Neural crest cell (in vitro differentiated cells): ENCODE measurements around the gene DES. TPM values are rescaled to one million over a fixed set of nuclear protein-coding genes. Genes with fewer than 3 reads are reported as not detected.

Source experiments
- DNase-seq: peaks from one replicate; pipeline ENCODE4 v3.0.0; 2021; ENCODE audit warnings: low read depth, mixed read lengths, low spot score
- H3K27ac Mint-ChIP-seq: one replicate; pipeline ENCODE4 v1.8.0; 2021; ENCODE audit warnings: mild to moderate bottlenecking, mixed read lengths; ENCODE audit not compliant: unreplicated experiment
- H3K27me3 Mint-ChIP-seq: 2 replicates; pipeline ENCODE4 v1.8.0; 2021; ENCODE audit warnings: low read depth, mild to moderate bottlenecking, mixed read lengths
- H3K36me3 Mint-ChIP-seq: 2 replicates; pipeline ENCODE4 v1.8.0; 2021; ENCODE audit warnings: low read depth, mild to moderate bottlenecking, mixed read lengths
- H3K4me1 Mint-ChIP-seq: 2 replicates; pipeline ENCODE4 v1.8.0; 2021; ENCODE audit warnings: mixed read lengths
- H3K4me3 Mint-ChIP-seq: one replicate; pipeline ENCODE4 v1.8.0; 2021; ENCODE audit warnings: mild to moderate bottlenecking, mixed read lengths
- H3K9me3 Mint-ChIP-seq: 2 replicates; pipeline ENCODE4 v1.8.0; 2021; ENCODE audit warnings: mixed read lengths
- total RNA-seq: library from RNA; stranded (reverse); gene quantifications from 2 replicates; pipeline ENCODE4 v1.2.1, GENCODE V29; 2021
- TF ChIP-seq, protein P1 (sequence below): fragments of 200-600 bp; sonication (generic); conservative IDR thresholded peaks from 2 replicates; pipeline ENCODE4 v1.5.0; 2021; ENCODE audit warnings: antibody characterized with exemption, mild to moderate bottlenecking

Gene DES
- total RNA-seq, 1 donor from 2014 or later = 0.28 TPM

DNA sequence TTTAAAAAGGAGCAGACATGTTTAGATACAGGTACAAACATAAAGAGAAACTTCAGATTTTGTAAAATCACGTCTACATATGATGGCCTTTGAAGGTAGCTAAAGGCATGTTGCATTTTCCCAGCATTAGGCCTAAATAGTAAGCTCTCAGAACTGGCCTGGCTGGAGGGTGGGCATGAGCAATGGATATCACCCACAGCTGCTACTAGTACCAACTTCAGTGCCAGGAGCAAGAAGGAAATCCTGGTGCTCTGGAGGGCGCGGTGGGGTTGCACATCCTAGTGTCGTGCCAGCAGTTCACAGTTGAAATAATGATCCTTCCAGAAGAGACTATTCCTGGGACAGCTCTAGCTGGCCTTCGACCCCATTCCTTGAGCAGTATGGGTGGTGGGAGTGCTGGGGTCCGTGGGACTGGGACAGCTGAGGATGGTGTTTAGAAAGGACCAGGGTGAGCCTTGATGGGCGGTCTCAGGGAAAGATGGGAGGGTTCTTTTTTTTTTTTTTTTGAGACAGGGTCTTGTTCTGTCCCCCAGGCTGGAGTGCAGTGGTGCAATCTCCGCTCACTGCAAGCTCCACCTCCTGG lies 4.9 kb downstream of the DES start:
- peaks cover 4% of the 10 kb centered on the region for H3K4me1 Mint-ChIP-seq
- no peak overlapping the region for H3K4me3 Mint-ChIP-seq
- no peaks in the 10 kb centered on the region for H3K9me3 Mint-ChIP-seq
- DNase-seq = no peak
- no peak overlapping the region for H3K27ac Mint-ChIP-seq
- H3K36me3 Mint-ChIP-seq = no peaks in the 10 kb centered on the region
- TF ChIP-seq, protein P1, sequence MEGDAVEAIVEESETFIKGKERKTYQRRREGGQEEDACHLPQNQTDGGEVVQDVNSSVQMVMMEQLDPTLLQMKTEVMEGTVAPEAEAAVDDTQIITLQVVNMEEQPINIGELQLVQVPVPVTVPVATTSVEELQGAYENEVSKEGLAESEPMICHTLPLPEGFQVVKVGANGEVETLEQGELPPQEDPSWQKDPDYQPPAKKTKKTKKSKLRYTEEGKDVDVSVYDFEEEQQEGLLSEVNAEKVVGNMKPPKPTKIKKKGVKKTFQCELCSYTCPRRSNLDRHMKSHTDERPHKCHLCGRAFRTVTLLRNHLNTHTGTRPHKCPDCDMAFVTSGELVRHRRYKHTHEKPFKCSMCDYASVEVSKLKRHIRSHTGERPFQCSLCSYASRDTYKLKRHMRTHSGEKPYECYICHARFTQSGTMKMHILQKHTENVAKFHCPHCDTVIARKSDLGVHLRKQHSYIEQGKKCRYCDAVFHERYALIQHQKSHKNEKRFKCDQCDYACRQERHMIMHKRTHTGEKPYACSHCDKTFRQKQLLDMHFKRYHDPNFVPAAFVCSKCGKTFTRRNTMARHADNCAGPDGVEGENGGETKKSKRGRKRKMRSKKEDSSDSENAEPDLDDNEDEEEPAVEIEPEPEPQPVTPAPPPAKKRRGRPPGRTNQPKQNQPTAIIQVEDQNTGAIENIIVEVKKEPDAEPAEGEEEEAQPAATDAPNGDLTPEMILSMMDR = no peak
- H3K27me3 Mint-ChIP-seq = peaks cover 5% of the 10 kb centered on the region

DNA sequence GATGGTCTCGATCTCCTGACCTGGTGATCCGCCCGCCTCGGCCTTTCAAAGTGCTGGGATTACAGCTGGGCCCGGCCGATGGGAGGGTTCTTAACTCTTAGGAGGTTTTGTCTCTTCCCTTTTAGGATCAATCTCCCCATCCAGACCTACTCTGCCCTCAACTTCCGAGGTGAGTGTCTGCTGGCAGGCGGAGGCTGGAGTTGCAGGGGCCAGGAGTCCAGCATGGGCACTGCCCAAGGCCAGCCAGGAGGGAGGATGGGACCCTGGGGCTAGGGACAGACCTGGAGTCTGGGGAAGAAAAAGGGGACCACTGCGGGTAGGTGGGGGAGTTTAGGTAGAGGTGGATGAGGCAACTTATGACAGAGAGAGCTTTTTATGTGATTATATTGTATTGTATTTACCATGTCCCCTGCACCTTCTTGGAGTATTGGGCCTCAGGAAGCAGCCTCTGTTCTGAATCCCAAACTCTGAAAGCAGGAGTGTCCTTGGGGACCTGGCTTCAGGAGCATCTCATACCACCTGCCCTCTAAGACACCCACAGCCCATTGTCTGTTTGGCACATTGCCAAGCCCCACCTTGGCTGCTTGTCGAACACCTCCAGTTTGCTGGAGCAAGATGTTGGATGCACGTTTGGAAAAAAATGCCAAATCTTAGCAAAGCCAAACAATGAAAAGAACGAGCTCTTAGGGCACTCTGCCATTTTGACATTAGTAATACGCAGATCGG lies 5.6 kb downstream of the DES start:
- no peak overlapping the region for H3K4me3 Mint-ChIP-seq
- H3K27me3 Mint-ChIP-seq = peaks cover 5% of the 10 kb centered on the region
- TF ChIP-seq, protein P1 = no peak

DNA sequence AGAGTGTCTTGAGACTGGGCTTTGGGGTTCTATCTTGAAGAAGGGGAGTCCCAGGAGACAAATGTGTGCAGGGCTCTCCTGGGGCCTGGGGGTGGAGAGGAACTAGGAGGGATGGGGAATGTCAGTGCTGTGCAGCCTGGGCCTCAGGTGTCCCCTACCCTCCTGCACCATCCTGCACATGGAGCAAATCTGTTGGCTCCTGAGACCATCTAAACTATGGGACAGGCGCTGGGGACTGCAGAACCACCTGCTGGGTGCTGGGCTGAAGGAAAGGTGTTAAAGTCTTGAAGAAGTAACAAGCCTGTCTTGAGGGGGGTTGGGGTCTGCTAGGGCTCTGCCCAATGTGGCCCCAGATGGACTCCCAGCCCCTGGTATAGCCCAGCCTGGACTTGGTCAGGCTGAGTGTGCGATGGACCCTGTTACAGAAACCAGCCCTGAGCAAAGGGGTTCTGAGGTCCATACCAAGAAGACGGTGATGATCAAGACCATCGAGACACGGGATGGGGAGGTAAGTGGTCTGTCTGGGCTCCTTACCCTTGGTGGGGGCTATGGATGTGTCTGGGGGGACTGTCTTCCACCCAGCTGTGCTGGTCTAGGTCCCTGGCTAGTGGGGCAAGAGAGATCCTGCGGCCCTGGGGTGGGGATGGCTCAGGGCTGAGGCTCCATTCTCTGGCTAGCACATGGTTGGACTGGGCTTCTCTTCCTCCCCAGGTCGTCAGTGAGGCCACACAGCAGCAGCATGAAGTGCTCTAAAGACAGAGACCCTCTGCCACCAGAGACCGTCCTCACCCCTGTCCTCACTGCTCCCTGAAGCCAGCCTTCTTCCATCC lies 7.3 kb downstream of the DES start:
- no peak for DNase-seq
- no peaks in the 10 kb centered on the region for H3K4me1 Mint-ChIP-seq
- H3K27ac Mint-ChIP-seq = no peak overlapping the region
- TF ChIP-seq, protein P1 = no peak
- no peaks in the 10 kb centered on the region for H3K36me3 Mint-ChIP-seq
- H3K4me3 Mint-ChIP-seq = no peak overlapping the region
- no peaks in the 10 kb centered on the region for H3K9me3 Mint-ChIP-seq
- no peaks in the 10 kb centered on the region for H3K27me3 Mint-ChIP-seq

More for the DNA sequence above, 5.6 kb downstream of the DES start:
- Mint-ChIP-seq H3K9me3 (no peaks in the 10 kb centered on the region), H3K4me1 (peaks cover 4% of the 10 kb centered on the region), H3K36me3 (no peaks in the 10 kb centered on the region), H3K27ac (no peak overlapping the region)
- no peak for DNase-seq

DNA sequence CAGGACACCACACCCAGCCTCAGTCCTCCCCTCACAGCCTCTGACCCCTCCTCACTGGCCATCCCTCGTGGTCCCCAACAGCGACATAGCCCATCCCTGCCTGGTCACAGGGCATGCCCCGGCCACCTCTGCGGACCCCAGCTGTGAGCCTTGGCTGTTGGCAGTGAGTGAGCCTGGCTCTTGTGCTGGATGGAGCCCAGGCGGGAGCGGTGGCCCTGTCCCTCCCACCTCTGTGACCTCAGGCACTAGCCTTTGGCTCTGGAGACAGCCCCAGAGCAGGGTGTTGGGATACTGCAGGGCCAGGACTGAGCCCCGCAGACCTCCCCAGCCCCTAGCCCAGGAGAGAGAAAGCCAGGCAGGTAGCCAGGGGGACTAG lies 7.9 kb downstream of the DES start:
- H3K27me3 Mint-ChIP-seq = no peaks in the 10 kb centered on the region
- H3K36me3 Mint-ChIP-seq = no peaks in the 10 kb centered on the region
- no peaks in the 10 kb centered on the region for H3K4me1 Mint-ChIP-seq
- H3K9me3 Mint-ChIP-seq = no peaks in the 10 kb centered on the region
- no peak overlapping the region for H3K27ac Mint-ChIP-seq
- TF ChIP-seq, protein P1 = no peak
- no peak overlapping the region for H3K4me3 Mint-ChIP-seq
- DNase-seq = no peak

DNA sequence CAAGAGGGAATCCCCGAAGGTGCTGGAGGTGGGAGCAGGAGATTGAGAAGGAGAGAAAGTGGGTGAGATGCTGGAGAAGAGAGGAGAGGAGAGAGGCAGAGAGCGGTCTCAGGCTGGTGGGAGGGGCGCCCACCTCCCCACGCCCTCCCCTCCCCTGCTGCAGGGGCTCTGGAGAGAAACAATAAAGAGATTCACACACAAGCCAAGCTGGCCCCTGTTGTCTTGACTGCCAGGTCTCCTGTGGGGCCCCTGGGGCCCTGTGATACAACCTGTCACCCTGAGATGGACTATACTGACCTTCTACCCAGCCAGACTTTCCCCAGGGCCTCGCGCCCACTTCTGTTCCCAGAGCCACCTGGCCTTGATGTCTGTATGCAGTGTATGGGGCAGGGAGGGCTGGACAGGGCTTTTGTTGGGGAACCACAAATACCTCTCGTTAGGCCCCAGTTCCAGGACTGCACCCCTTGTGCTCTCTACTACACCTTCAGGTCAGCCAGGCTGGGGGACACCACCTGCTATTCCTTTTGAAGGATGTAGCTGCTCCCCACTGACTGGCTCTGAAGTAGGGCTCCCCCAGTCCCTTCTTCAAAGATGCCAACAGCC lies 8.5 kb downstream of the DES start:
- Mint-ChIP-seq H3K27ac (no peak overlapping the region), H3K27me3 (peaks cover under 1% of the 10 kb centered on the region), H3K4me3 (no peak overlapping the region), H3K9me3 (no peaks in the 10 kb centered on the region), H3K36me3 (no peaks in the 10 kb centered on the region), H3K4me1 (no peaks in the 10 kb centered on the region)
- TF ChIP-seq, protein P1 = no peak
- no peak for DNase-seq
